Testis (tissue), 3 donors: Measurements from ENCODE around the gene GPATCH2L. TPM values are rescaled to one million over a fixed set of nuclear protein-coding genes. Genes with fewer than 3 reads are reported as not detected.

Experiments
- DNase-seq: peaks from one replicate; pipeline ENCODE4 v3.0.0-alpha.2; 2019
- H3K27ac ChIP-seq, 2 donors: fragments of 200-600 bp; sonication (generic); one replicate each; pipeline ENCODE4 v1.5.1; 2019
- H3K27me3 ChIP-seq: fragments of 200-600 bp; sonication (generic); one replicate; pipeline ENCODE4 v1.5.1; 2019
- H3K36me3 ChIP-seq: fragments of 200-600 bp; sonication (generic); one replicate; pipeline ENCODE4 v1.5.1; 2017; ENCODE audit warnings: low read depth; ENCODE audit errors: missing control alignments
- H3K4me1 ChIP-seq: fragments of 200-600 bp; sonication (generic); one replicate; pipeline ENCODE4 v1.5.1; 2019
- H3K4me3 ChIP-seq, 2 donors: fragments of 200-600 bp; sonication (generic); one replicate each; pipeline ENCODE4 v1.5.1; 2017 to 2019
- H3K9me3 ChIP-seq: fragments of 200-600 bp; sonication (generic); one replicate; pipeline ENCODE4 v1.5.1; 2017
- CTCF ChIP-seq, 3 experiments: fragments of 450-650 bp in 2 of 3; fragments of 200-600 bp in 1 of 3; sonication (generic) in 1 of 3; IDR thresholded peaks; one replicate each; pipeline ENCODE4 v1.5.1; 2016 to 2019; ENCODE audit warnings: antibody characterized with exemption in 3 of 3, mild to moderate bottlenecking in 2 of 3, moderate library complexity in 1 of 3
- POLR2A ChIP-seq: fragments of 450-650 bp; IDR thresholded peaks from one replicate; pipeline ENCODE4 v1.6.1; 2017; ENCODE audit warnings: antibody characterized with exemption, mild to moderate bottlenecking, moderate library complexity
- WGBS, 2 donors: methylation state at CpG; one replicate each; pipeline ENCODE4 v1.1.5; 2018; 5-methylcytosine and 5-hydroxymethylcytosine counted together
- intact Hi-C: fragments of 100-400 bp; cut with DNase I; formaldehyde crosslinking; loops from one replicate; pipeline ENCODE4 v1.15.1; 2023; ENCODE audit warnings: low total_unique reads
- polyA plus RNA-seq: library from polyadenylated mRNA; stranded (reverse); fragments of 350-450 nt; fragmentation: Illumina TruSeq; extraction: RNeasy Lipid Tissue Mini Kit (QIAGEN cat#74804); gene quantifications from one replicate; pipeline ENCODE4 v1.2.3, GENCODE V29; 2014; ENCODE audit warnings: low read depth, low replicate concordance; ENCODE audit not compliant: insufficient read depth
- total RNA-seq, 2 donors: library from RNA; depleted of rRNA; stranded (reverse); fragments of >200 nt; gene quantifications; one replicate each; pipeline ENCODE4 v1.2.3, GENCODE V29; 2016

The GPATCH2L gene
- total and polyA plus RNA-seq, 3 donors from 2014 or later = 39.9 to 87.2 (median 74.5) TPM

- intact Hi-C loops = no loop called here
- DNase-seq = no peak
- H3K27ac ChIP-seq = no peak overlapping the region
- H3K4me3 ChIP-seq = no peak overlapping the region
- TF ChIP-seq POLR2A (no peak), CTCF (IDR thresholded peaks at IDR 0.05) (no peak)
- no peaks in the 10 kb centered on the region for H3K4me1 ChIP-seq
- H3K9me3 ChIP-seq = no peaks in the 10 kb centered on the region
- H3K36me3 ChIP-seq = no peaks in the 10 kb centered on the region
- WGBS, 2 donors = 81 to 83% methylated on average over 19 of the region's 19 CpGs
- H3K27me3 ChIP-seq = no peaks in the 10 kb centered on the region
These were observed 17.5 kb upstream of the GPATCH2L start for GRCh38 chr14:76134231-76134630.

DNA sequence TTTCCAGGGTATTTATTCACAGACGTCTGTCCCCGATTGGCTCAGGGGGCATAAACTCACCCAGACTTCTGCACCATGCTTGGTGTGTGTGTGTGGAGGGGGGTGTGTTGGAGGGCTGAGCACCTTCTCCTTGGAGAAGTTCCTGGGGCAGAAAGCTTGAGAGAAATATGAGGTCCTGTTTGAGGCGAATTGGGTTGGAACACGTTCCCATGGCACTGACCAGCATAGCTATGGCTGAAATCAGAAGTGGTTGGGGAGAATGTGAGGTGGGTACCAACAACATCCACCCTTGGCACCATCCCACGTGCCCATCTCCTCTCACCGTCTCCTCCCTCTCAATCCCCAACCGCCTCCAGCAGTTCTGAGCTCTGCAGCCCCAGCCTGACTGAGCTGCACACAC lies 16.0 kb upstream of the GPATCH2L start:
- intact Hi-C loops = no loop called here
- Histone ChIP-seq H3K27ac (no peak overlapping the region), H3K27me3 (no peaks in the 10 kb centered on the region), H3K4me3 (no peak overlapping the region), H3K4me1 (no peaks in the 10 kb centered on the region), H3K9me3 (no peaks in the 10 kb centered on the region), H3K36me3 (no peaks in the 10 kb centered on the region)
- no peak for DNase-seq
- TF ChIP-seq POLR2A (no peak), CTCF (IDR thresholded peaks at IDR 0.05) (no peak)
- 60 to 67% methylated on average over 7 of the region's 7 CpGs for WGBS, 2 donors

DNA sequence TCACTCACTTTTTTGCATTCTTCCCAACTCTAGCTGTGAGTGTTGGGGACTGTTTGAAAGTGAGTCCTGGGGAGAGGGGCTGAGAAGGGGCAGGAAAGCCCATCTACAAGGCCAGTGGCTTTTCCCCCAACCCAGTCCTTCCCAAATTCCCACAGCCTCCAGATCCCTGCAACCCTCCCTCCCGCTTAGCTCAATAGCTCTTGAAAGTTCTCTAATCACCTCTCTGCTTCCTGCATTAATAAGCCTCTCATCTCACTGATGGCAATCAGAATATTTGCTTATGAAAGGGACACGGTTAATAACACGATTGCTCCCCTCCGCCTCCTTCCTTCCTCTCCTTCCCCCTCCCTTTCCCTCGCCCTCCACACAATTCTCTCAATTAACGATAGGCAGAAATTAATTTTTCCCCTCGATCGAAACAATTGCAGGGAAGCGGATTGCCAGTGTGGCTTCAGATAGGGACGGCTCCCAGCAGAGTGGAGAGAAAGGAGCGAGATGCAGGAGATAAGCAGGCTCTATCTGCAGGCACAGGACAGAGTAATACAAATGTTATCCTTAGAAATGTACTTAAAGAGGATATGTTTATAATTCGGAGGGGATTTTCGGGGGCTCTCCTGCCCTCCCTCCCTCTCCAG lies 15.1 kb upstream of the GPATCH2L start:
- no peak overlapping the region for H3K27ac ChIP-seq
- WGBS, 2 donors = 41 to 55% methylated on average over 13 of the region's 13 CpGs
- DNase-seq = no peak
- H3K9me3 ChIP-seq = no peaks in the 10 kb centered on the region
- no peaks in the 10 kb centered on the region for H3K36me3 ChIP-seq
- no peak overlapping the region for H3K4me3 ChIP-seq
- no peak for TF ChIP-seq CTCF (IDR thresholded peaks at IDR 0.05)
- no peak for TF ChIP-seq POLR2A
- no peaks in the 10 kb centered on the region for H3K27me3 ChIP-seq
- intact Hi-C loops = no loop called here
- no peaks in the 10 kb centered on the region for H3K4me1 ChIP-seq

GRCh38 chr14:76138119-76138757 lies 13.5 kb upstream of the GPATCH2L start:
- Histone ChIP-seq H3K27me3 (no peaks in the 10 kb centered on the region), H3K9me3 (no peaks in the 10 kb centered on the region), H3K27ac (peak overlapping the region in 1 of 2 donors; percentile 47), H3K36me3 (no peaks in the 10 kb centered on the region), H3K4me3 (peak overlapping the region; percentile 29), H3K4me1 (no peaks in the 10 kb centered on the region)
- TF ChIP-seq CTCF (IDR thresholded peaks at IDR 0.05) (no peak), POLR2A (no peak)
- no peak for DNase-seq
- intact Hi-C loops = no loop called here
- 2 to 5% methylated on average over 24 of the region's 24 CpGs for WGBS, 2 donors
